ENCODE measurements around the gene CCDC110. TPM values are rescaled to one million over a fixed set of nuclear protein-coding genes. Genes with fewer than 3 reads are reported as not detected.

CCDC110 gene
- total and polyA plus RNA-seq, 2 of the 13 experiments (the other 11 are each of a cell fraction or from before 2014, with no cell fraction given): not detected

GRCh38 chr4:185425647-185426352 lies 45.7 kb downstream of the CCDC110 start, which contains the start of gene UFSP2 (continued):
- TF ChIP-seq MAF1 (CRISPR knock-in tag; IDR thresholded peaks at IDR 0.05; ENCODE audit: borderline replicate concordance) (no peak), ZNF407 (CRISPR knock-in tag; IDR thresholded peaks at IDR 0.05; ENCODE audit: not compliant biosample characterization) (no peak), NFE2L2 (IDR thresholded peaks at IDR 0.05; ENCODE audit: low read length) (no peak), RORA (CRISPR knock-in tag; IDR thresholded peaks at IDR 0.05) (no peak), ZNF12 (CRISPR knock-in tag; IDR thresholded peaks at IDR 0.05) (no peak), POLR2A (IDR thresholded peaks at IDR 0.05; ENCODE audit: insufficient read depth in 1 of 2, low read depth in 2 of 2, low read length in 2 of 2) (peak; percentile 57 to 81), CEBPB (IDR thresholded peaks at IDR 0.05; ENCODE audit: borderline replicate concordance, low read depth, low read length) (no peak), NCOA5 (CRISPR knock-in tag; IDR thresholded peaks at IDR 0.05) (no peak), GATAD1 (CRISPR knock-in tag; IDR thresholded peaks at IDR 0.05) (peak; percentile 76; the same call in 1 of the 2 replicates), SMAD3 (CRISPR knock-in tag; IDR thresholded peaks at IDR 0.05) (0 out of 2 replicates have a peak, but pooled peaks have one; percentile 44), ELF1 (CRISPR knock-in tag; IDR thresholded peaks at IDR 0.05) (peak; percentile 48; the same call in 1 of the 2 replicates), HOMEZ (CRISPR knock-in tag; IDR thresholded peaks at IDR 0.05; ENCODE audit: low read depth) (no peak), ARNTL (CRISPR knock-in tag; IDR thresholded peaks at IDR 0.05) (peak; percentile 89), HNF1A (IDR thresholded peaks at IDR 0.05; ENCODE audit: low read depth) (no peak), HNF1A (CRISPR knock-in tag; IDR thresholded peaks at IDR 0.05; ENCODE audit: borderline replicate concordance) (peak; percentile 65; the same call in 1 of the 2 replicates), DMAP1 (CRISPR knock-in tag; IDR thresholded peaks at IDR 0.05) (peak; percentile 50; the same call in 1 of the 2 replicates), SIN3A (IDR thresholded peaks at IDR 0.05; ENCODE audit: borderline replicate concordance, low read depth, low read length) (peak; percentile 99)
